ENCODE measurements around the gene CYFIP2.

CYFIP2 gene

DNA sequence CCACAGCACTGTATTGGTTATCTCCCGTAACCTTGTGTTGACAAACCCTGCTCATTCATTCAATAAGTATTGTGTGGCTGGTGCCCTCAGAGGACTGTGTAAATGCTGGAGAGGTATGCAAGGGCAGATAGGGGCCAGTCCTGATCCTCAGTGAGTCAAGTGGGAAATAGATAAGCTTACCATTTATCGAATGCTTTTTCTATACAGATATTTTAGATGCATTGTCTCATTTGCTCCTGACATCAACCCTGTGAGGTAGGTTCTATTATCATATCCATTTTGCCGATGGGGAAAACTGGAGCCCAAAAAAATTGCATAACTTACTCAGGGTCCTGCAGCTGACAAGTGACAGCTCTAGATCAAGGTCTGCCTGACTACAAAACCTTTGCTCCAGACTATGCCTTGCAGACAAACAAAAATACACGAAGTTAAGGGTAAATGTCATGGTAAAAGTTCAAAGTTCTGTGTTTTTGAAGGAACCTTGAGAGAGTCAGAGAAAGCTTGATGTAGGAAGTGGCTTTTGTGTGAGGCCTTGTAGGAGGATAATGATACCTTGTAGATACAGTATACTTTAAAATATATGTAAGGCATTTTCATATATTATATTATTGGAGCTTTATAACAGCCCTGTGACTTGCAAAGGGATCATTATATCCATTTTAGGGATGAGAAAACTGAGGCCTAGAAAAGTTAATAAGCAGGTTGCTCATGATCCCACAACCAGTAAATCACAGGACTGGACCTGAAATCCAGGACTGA is 22.7 kb downstream of the CYFIP2 start:
- DNase-seq (ENCODE audit: low read depth in 2 of 2), result no peak

- DNase-seq (ENCODE audit: low read depth in 2 of 2), result no peak
These were observed 23.4 kb downstream of the CYFIP2 start for GRCh38 chr5:157289164-157289819.

- DNase-seq (ENCODE audit: low read depth in 2 of 2), result no peak
These were observed 24.4 kb downstream of the CYFIP2 start for GRCh38 chr5:157290156-157290980.

DNA sequence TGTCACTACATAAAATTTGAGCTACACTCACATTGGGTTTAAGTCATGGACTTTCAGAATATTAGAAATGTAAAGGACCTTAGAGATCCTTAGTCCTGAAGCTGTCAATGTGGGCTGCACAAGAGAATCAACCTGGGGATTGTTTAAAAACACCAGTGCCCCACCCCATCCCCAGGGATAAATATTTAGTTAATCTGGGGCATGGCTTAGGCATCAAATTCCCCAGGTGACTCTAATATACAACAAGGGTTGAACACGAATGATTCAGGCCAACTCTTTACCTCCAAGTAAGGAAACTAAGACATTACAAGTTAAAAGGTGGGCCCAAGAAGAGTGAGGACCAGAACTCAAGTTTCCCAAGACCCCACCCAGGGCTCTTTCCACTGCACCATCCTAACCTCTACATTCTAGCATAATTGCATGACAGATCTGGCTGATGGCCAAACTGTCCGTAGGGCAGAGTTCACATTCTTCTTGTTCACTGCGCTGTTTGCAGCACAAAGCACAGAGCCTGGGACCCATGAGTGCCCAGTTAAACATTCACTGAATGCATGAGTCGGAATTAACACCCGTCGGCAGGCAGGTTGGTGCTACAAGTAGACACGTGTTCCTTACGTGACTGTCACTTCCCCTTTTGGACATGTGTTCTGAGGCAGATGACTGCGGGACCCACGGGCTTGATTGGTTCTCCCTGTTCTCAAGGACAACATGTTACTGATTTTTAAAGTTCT is 25.2 kb downstream of the CYFIP2 start:
- DNase-seq (ENCODE audit: low read depth in 2 of 2), result no peak

DNA sequence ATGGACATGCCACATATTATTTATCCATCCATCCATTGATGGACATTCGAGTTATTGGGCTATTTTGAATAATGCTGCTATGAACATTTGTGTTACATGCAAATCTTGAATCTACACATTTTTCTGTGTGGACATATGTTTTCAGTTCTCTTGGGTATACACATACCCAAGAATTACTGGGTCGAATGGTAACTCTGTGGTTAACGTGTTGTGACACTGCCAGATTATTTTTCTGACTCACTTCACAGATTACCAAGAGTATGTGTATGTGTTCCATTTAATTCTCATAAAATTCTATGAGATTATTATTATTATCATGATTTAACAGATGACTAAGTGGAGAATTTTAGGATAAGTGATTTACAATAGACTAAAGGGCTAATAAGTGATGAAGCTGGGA is 26.7 kb downstream of the CYFIP2 start:
- DNase-seq (ENCODE audit: low read depth in 2 of 2), result no peak

GRCh38 chr5:157294407-157295091 is 28.6 kb downstream of the CYFIP2 start:
- no peak for DNase-seq (ENCODE audit: low read depth in 2 of 2)

DNA sequence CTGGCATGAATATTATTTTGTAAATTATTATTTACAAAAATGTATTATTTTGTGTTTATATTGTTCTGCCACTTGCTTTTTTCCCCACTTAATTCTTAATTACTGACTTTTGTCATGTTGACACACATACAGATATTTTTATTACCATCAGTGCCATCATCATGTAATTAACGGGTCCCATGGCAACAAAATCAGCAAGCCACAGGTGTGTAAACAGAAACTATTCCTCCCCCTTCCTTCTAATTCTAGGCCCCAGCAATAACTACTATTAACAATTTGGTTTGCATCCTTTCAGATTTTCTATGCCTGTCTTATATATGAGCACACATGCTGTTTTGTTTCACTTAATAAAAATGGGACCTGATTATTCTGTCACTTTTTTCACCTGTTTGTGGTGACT is 29.3 kb downstream of the CYFIP2 start:
- DNase-seq (ENCODE audit: low read depth in 2 of 2), result no peak

GRCh38 chr5:157300564-157300963 is 34.6 kb downstream of the CYFIP2 start:
- DNase-seq (ENCODE audit: low read depth in 2 of 2), result no peak

GRCh38 chr5:157301066-157301465 is 35.1 kb downstream of the CYFIP2 start:
- no peak for DNase-seq (ENCODE audit: low read depth in 2 of 2)

GRCh38 chr5:157303023-157303422 is 37.1 kb downstream of the CYFIP2 start:
- DNase-seq (ENCODE audit: low read depth in 2 of 2), result no peak

DNA sequence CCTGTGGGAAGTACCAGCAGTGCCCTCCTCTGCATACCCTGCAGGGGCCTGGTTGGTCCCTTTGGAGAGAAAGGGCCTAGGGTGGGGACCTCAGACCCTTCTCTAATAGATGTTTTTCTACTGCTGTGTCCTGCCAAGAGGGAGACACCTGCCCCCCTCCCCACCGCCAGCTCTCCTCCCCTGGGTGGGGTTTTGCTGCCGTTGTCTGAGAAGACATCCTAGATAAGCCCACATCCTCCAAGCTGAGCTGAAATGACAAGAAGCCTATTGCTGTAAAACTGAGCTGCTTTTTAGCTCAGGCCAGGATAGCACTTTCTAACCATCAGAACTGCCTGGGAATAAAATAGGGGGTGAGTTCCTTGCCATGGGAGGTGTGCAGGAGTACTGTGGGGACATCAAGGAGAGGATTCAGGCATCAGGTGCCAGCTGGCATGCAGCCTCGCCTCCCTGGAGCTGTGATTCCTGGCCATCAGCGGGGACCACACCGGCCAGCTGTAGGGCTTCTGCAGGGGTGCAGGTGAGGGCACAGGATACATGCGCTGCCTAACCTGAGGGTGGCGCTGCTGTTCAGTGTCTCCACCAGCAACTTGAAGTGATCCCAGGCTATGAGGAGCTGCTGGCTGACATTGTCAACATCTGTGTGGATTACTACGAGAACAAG is 37.9 kb downstream of the CYFIP2 start:
- peak in 1 of 2 donors; percentile 42 for DNase-seq (ENCODE audit: low read depth in 2 of 2)

- no peak for DNase-seq (ENCODE audit: low read depth in 2 of 2)
These were observed 40.2 kb downstream of the CYFIP2 start for GRCh38 chr5:157306081-157306480.

DNA sequence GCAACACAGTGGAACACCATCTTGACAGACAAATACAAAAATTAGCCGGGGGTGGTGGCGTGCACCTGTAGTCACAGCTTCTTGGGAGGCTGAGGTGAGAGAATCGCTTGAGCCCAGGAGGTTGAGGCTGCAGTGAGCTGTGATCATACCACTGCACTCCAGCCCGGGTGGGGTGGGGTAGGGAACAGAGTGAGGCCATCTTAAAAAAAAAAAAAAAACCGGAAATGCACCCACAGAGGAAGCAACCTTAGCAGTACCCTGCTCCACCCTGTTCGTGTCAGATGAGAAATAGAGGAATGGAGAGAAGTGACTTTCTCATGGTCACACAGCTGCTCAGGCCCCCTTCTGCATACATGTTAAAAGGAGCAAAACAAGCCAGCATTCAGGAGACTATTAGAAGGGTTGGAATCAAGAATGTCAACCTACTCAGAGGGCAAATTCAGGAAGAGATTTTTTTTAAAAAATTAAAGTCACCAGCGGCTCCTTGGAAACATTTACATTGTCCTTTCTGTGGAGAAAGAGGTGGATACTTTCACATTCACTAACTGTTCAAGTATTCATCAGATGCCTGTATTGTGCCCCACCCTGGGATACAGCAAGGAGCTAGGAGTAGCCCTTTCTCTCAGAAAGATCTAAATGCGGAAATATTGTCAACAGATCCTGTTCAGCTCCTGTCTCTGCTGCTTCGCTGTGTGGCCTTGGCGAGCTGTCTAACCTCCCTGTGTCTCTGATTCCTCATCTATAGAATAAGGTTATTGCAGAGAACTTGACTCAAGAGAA is 41.0 kb downstream of the CYFIP2 start:
- no peak for DNase-seq (ENCODE audit: low read depth in 2 of 2)

DNA sequence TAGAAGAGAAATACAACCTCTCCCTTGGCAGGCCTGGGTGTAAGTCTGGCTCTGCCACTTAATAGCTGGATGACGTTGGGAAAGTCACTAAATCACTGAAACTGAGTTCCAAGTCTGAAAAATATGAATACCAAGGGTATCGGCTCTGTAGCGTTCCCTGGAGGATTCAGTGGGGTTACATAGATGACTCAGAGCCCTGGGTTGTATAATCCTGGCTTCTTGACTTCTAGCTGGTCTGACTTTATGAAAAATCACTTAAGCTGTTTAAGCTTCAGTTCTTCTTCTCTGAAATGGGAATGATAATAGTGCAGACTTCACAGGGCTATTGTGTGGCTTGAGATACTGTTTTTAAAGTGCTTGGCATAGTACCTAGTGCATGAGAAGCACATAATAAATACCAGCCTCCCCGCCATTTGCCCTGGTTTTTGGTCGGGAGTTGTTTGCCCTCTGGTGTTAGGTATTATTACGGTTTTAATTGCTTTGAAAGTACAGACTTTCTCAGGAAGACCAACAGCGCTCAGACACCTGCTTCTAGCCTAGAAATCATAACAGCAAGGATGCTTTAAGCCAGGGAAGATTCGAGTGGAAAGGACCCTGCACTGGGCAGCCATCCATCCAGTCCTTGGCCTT is 43.0 kb downstream of the CYFIP2 start:
- no peak for DNase-seq (ENCODE audit: low read depth in 2 of 2)

- DNase-seq (ENCODE audit: low read depth in 2 of 2), result no peak
These were observed 43.9 kb downstream of the CYFIP2 start for GRCh38 chr5:157309796-157310195.

- no peak for DNase-seq (ENCODE audit: low read depth in 2 of 2)
These were observed 45.7 kb downstream of the CYFIP2 start for GRCh38 chr5:157311595-157311994.

- DNase-seq (ENCODE audit: low read depth in 2 of 2), result peak; percentile 43 to 44
These were observed 46.6 kb downstream of the CYFIP2 start for GRCh38 chr5:157312492-157312891.

- no peak for DNase-seq (ENCODE audit: low read depth in 2 of 2)
These were observed 56.7 kb downstream of the CYFIP2 start for GRCh38 chr5:157322581-157322980.

- DNase-seq (ENCODE audit: low read depth in 2 of 2), result no peak
These were observed 57.3 kb downstream of the CYFIP2 start for GRCh38 chr5:157323107-157323706.
